HCT116 (cell line): Measurements from ENCODE around the gene COX4I2.

ENCODE experiments used
- CTCF ChIP-seq, 3 experiments: fragments of 200-600 bp in 1 of 3; sonication (generic) in 1 of 3; IDR thresholded peaks in 2 of 3; conservative IDR thresholded peaks in 1 of 3; 2 replicates each; pipeline ENCODE4 v1.5.1; 2012 to 2017; ENCODE audit warnings: low read depth in 2 of 3, low read length in 2 of 3, antibody characterized with exemption in 1 of 3, borderline replicate concordance in 1 of 3, control low read depth in 1 of 3, mild to moderate bottlenecking in 1 of 3, mixed read lengths in 1 of 3, mixed run types in 1 of 3, moderate library complexity in 1 of 3; ENCODE audit not compliant: insufficient read depth in 1 of 3
- EZH2 ChIP-seq: fragments of 200-600 bp; sonication (generic); IDR thresholded peaks from 2 replicates; pipeline ENCODE4 v1.6.1; 2017; ENCODE audit warnings: antibody characterized with exemption, mixed run types
- POLR2A ChIP-seq: IDR thresholded peaks from 2 replicates; pipeline ENCODE4 v1.7.0; 2011; ENCODE audit warnings: borderline replicate concordance; ENCODE audit not compliant: insufficient read depth, insufficient read length; ENCODE audit errors: extremely low read depth
- RAD21 ChIP-seq: IDR thresholded peaks from 2 replicates; pipeline ENCODE4 v1.6.1; 2012; ENCODE audit warnings: low read depth, mild to moderate bottlenecking
- TCF7L2 ChIP-seq: IDR thresholded peaks from 2 replicates; pipeline ENCODE4 v1.7.0; 2011; ENCODE audit warnings: borderline replicate concordance, inconsistent platforms; ENCODE audit not compliant: insufficient read depth, insufficient read length; ENCODE audit errors: extremely low read depth

DNA sequence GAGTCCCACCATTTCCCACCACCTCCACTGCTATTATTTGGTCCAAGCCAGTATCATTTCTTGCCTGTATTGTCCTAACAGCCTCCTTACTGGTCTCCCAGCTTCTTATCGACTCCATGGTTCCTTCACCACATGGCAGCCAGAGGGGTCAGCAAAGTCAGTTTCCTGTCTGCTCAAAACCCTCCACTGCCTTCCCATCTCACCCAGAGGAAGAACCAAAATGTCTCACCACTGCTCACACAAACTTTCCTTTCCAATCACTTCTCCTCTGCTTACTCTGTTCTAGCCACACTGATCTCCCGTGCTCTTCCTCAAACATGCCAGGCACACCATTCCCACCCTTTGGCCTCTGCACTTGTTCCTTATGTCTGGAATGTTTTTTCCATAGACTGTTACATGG is 45.2 kb downstream of the COX4I2 start:
- TF ChIP-seq RAD21: no peak
- no peak for TF ChIP-seq CTCF (IDR thresholded peaks at IDR 0.05 in 2 of 3, conservative IDR thresholded peaks at IDR 0.05 in 1 of 3; ENCODE audit: borderline replicate concordance in 1 of 3, insufficient read depth in 1 of 3, low read depth in 2 of 3, low read length in 2 of 3)
- TF ChIP-seq EZH2: no peak
- no peak for TF ChIP-seq TCF7L2
- no peak for TF ChIP-seq POLR2A
